Fibroblast of lung (primary cell): ENCODE results near the gene AHCYL1.

Source experiments
- EZH2 ChIP-seq: IDR thresholded peaks from 2 replicates; pipeline ENCODE4 v1.5.1; 2012; ENCODE audit warnings: low read length, control low read depth, mild to moderate bottlenecking; ENCODE audit errors: missing control alignments
- TF ChIP-seq, protein P1 (sequence below), 2 donors: IDR thresholded peaks in 1 of 2; conservative IDR thresholded peaks in 1 of 2; 1 replicate in 1 of 2; 2 replicates in 1 of 2; pipeline ENCODE4 v1.5.1; 2011 to 2012; ENCODE audit warnings: low read length in 2 of 2, control low read depth in 1 of 2, inconsistent platforms in 1 of 2, low read depth in 1 of 2, mild to moderate bottlenecking in 1 of 2

DNA sequence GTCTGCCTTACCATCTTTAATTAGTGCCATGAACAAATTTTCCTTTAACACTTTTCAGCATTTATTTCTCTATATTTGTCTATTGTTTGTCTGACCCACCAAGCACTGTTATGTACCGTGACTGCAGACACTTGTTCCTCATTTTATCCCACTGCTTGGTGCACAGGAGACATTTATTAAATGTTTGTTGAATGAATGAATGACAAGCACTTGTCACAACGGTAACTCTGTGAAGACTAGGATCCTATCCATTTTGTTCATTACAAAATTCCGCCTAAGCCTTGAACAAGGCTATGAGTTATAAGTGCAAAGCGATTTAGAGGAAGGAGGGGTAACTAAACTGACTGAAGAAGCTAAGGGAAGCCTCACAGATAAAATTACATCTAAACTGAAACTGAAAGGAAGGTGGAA lies 49.5 kb downstream of the AHCYL1 start:
- TF ChIP-seq, protein P1, sequence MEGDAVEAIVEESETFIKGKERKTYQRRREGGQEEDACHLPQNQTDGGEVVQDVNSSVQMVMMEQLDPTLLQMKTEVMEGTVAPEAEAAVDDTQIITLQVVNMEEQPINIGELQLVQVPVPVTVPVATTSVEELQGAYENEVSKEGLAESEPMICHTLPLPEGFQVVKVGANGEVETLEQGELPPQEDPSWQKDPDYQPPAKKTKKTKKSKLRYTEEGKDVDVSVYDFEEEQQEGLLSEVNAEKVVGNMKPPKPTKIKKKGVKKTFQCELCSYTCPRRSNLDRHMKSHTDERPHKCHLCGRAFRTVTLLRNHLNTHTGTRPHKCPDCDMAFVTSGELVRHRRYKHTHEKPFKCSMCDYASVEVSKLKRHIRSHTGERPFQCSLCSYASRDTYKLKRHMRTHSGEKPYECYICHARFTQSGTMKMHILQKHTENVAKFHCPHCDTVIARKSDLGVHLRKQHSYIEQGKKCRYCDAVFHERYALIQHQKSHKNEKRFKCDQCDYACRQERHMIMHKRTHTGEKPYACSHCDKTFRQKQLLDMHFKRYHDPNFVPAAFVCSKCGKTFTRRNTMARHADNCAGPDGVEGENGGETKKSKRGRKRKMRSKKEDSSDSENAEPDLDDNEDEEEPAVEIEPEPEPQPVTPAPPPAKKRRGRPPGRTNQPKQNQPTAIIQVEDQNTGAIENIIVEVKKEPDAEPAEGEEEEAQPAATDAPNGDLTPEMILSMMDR (conservative IDR thresholded peaks at IDR 0.05 in 1 of 2, IDR thresholded peaks at IDR 0.05 in 1 of 2; ENCODE audit: low read depth in 1 of 2, low read length in 2 of 2): no peak
- no peak for TF ChIP-seq EZH2
